ENCODE results near the gene MX2. TPM values are rescaled to one million over a fixed set of nuclear protein-coding genes. Genes with fewer than 3 reads are reported as not detected.
A peak's percentile ranks its signal among the peaks of the same experiment; 100 is the strongest.

MX2 gene
- total and polyA plus RNA-seq, 2 donors (not counting 1 experiment from before 2014, with no cell fraction given), result 51.2 to 64.3 TPM

DNA sequence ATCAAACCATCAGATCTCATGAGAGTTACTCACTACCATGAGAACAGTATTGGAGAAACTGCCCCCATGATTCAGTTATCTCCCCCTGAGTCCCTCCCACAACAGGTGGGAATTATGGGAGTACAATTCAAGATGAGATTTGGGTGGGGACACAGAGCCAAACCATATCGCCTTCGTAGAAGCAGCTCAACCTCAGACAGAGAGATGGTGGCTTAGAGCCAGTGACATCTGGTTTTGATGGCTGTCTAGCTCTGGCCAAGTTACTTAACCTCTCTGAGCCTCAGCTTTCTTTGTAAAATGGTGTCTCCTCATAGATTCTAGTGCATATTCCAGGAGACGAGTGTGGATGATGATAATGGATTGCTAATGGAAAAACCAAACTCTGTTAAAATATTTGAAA lies 91.4 kb downstream of the MX2 start:
- H3K4me1 Mint-ChIP-seq, result peaks cover 1% of the 10 kb centered on the region
- TF ChIP-seq EZH2 (IDR thresholded peaks at IDR 0.05; ENCODE audit: borderline replicate concordance, insufficient read depth, low read depth, low read length, poor library complexity, severe bottlenecking), result no peak
- TF ChIP-seq, protein P1, sequence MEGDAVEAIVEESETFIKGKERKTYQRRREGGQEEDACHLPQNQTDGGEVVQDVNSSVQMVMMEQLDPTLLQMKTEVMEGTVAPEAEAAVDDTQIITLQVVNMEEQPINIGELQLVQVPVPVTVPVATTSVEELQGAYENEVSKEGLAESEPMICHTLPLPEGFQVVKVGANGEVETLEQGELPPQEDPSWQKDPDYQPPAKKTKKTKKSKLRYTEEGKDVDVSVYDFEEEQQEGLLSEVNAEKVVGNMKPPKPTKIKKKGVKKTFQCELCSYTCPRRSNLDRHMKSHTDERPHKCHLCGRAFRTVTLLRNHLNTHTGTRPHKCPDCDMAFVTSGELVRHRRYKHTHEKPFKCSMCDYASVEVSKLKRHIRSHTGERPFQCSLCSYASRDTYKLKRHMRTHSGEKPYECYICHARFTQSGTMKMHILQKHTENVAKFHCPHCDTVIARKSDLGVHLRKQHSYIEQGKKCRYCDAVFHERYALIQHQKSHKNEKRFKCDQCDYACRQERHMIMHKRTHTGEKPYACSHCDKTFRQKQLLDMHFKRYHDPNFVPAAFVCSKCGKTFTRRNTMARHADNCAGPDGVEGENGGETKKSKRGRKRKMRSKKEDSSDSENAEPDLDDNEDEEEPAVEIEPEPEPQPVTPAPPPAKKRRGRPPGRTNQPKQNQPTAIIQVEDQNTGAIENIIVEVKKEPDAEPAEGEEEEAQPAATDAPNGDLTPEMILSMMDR (IDR thresholded peaks at IDR 0.05), result no peak
- H3K36me3 ChIP-seq (replicated peaks in 1 of 2; ENCODE audit: control extremely low read depth in 1 of 2, control insufficient read depth in 1 of 2, extremely low read depth in 1 of 2, insufficient read depth in 2 of 2, low read length in 1 of 2), result peaks cover 0 to 79% of the 10 kb centered on the region in 2 experiments
- H3K9me3 Mint-ChIP-seq (ENCODE audit: insufficient read depth), result no peaks in the 10 kb centered on the region
- no peak for DNase-seq
- H3K4me2 ChIP-seq (replicated peaks; ENCODE audit: low read depth, low read length, poor library complexity, severe bottlenecking), result no peak overlapping the region
- intact Hi-C loops (cut with micrococcal nuclease), result no loop called here
- CTCF ChIA-PET, result interaction anchor here (2.0 kb wide), 1 partner anchor 170 kb away, joined by 6 read pairs; no protein-coding TSS in a partner anchor
- peaks cover 4% of the 10 kb centered on the region for H4K20me1 ChIP-seq (ENCODE audit: control insufficient read depth, insufficient read depth, low read length, poor library complexity, severe bottlenecking)
- H3K4me3 ChIP-seq (ENCODE audit: control extremely low read depth in 1 of 5, extremely low read depth in 1 of 5, insufficient read depth in 1 of 5, low read depth in 2 of 5, low read length in 4 of 5), result no peak overlapping the region
- H3K4me1 ChIP-seq (ENCODE audit: control insufficient read depth in 2 of 2, insufficient read depth in 2 of 2, low read length in 2 of 2), result no peaks in the 10 kb centered on the region
- no peaks in the 10 kb centered on the region for H3K27me3 ChIP-seq (replicated peaks in 1 of 4; ENCODE audit: control extremely low read depth in 1 of 4, control insufficient read depth in 3 of 4, insufficient read depth in 4 of 4, low read length in 3 of 4)
- WGBS (ENCODE audit: insufficient coverage), result 100% methylated on average over 1 of the region's 3 CpGs
- ATAC-seq (ENCODE audit: low read depth), result no peak
- H3K4me3 Mint-ChIP-seq, result no peak overlapping the region
- no peaks in the 10 kb centered on the region for H3K27me3 Mint-ChIP-seq
- POLR2A ChIA-PET, result no interaction called here
- no peak overlapping the region for H3K9ac ChIP-seq (ENCODE audit: low read length)
- H3K9me3 ChIP-seq (ENCODE audit: control extremely low read depth in 1 of 3, control insufficient read depth in 2 of 3, insufficient read depth in 1 of 3, low read length in 2 of 3), result no peaks in the 10 kb centered on the region
- H2AFZ ChIP-seq (ENCODE audit: insufficient read depth, low read depth, low read length, poor library complexity, severe bottlenecking), result no peak overlapping the region
- peak overlapping the region; percentile 46 for H3K27ac Mint-ChIP-seq
- no peak overlapping the region for H3K27ac ChIP-seq (ENCODE audit: low read length in 2 of 2)
- no peaks in the 10 kb centered on the region for H3K79me2 ChIP-seq (ENCODE audit: control insufficient read depth, insufficient read depth, low read length)

DNA sequence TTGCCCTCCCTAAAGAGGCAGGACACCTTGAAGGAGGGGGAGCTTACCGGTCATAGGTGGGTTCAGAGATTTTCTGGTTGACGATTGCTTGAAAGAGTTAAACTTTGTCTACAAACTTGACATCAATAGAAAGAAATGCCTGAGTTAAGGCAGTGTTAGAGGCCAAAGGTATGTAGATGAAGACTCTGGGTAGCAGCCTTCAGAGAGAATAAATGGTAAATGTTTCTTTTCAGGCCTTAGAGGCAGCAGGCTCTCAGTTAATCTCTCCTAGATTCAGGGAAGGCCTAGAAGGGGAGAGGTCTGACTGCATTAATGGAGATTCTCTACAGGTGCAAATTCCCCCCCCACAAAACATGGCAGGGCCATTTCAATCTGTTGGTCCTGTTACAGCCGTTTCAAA lies 91.9 kb downstream of the MX2 start:
- no peak overlapping the region for H3K27ac ChIP-seq (ENCODE audit: low read length in 2 of 2)
- H3K4me1 ChIP-seq (ENCODE audit: control insufficient read depth in 2 of 2, insufficient read depth in 2 of 2, low read length in 2 of 2), result no peaks in the 10 kb centered on the region
- Mint-ChIP-seq H3K27me3 (no peaks in the 10 kb centered on the region), H3K9me3 (ENCODE audit: insufficient read depth) (no peaks in the 10 kb centered on the region), H3K4me3 (no peak overlapping the region), H3K27ac (no peak overlapping the region), H3K4me1 (peaks cover 1% of the 10 kb centered on the region)
- no peak overlapping the region for H3K4me2 ChIP-seq (replicated peaks; ENCODE audit: low read depth, low read length, poor library complexity, severe bottlenecking)
- no peaks in the 10 kb centered on the region for H3K79me2 ChIP-seq (ENCODE audit: control insufficient read depth, insufficient read depth, low read length)
- ATAC-seq (ENCODE audit: low read depth), result no peak
- intact Hi-C loops (cut with micrococcal nuclease), result no loop called here
- no peak overlapping the region for H2AFZ ChIP-seq (ENCODE audit: insufficient read depth, low read depth, low read length, poor library complexity, severe bottlenecking)
- no peak overlapping the region for H3K9ac ChIP-seq (ENCODE audit: low read length)
- no peaks in the 10 kb centered on the region for H3K9me3 ChIP-seq (ENCODE audit: control extremely low read depth in 1 of 3, control insufficient read depth in 2 of 3, insufficient read depth in 1 of 3, low read length in 2 of 3)
- H4K20me1 ChIP-seq (ENCODE audit: control insufficient read depth, insufficient read depth, low read length, poor library complexity, severe bottlenecking), result peaks cover 4% of the 10 kb centered on the region
- peaks cover 0 to 82% of the 10 kb centered on the region in 2 experiments for H3K36me3 ChIP-seq (replicated peaks in 1 of 2; ENCODE audit: control extremely low read depth in 1 of 2, control insufficient read depth in 1 of 2, extremely low read depth in 1 of 2, insufficient read depth in 2 of 2, low read length in 1 of 2)
- H3K27me3 ChIP-seq (replicated peaks in 1 of 4; ENCODE audit: control extremely low read depth in 1 of 4, control insufficient read depth in 3 of 4, insufficient read depth in 4 of 4, low read length in 3 of 4), result no peaks in the 10 kb centered on the region
- ChIA-PET CTCF (interaction anchor here (2.0 kb wide), 1 partner anchor 170 kb away, joined by 6 read pairs; no protein-coding TSS in a partner anchor), POLR2A (no interaction called here)
- H3K4me3 ChIP-seq (ENCODE audit: control extremely low read depth in 1 of 5, extremely low read depth in 1 of 5, insufficient read depth in 1 of 5, low read depth in 2 of 5, low read length in 4 of 5), result no peak overlapping the region
- TF ChIP-seq, protein P1 (IDR thresholded peaks at IDR 0.05), result no peak
- TF ChIP-seq EZH2 (IDR thresholded peaks at IDR 0.05; ENCODE audit: borderline replicate concordance, insufficient read depth, low read depth, low read length, poor library complexity, severe bottlenecking), result no peak
- no peak for DNase-seq
- 83% methylated on average over 1 of the region's 3 CpGs for WGBS (ENCODE audit: insufficient coverage)

Data from B cell (primary cell).